ENCODE measurements around the gene SSH3.
A peak's percentile ranks its signal among the peaks of the same experiment; 100 is the strongest.

Gene SSH3

GRCh38 chr11:67286621-67287333, 16.6 kb upstream of the SSH3 start:
- peak; percentile 13 for TF ChIP-seq CTCF (IDR thresholded peaks at IDR 0.05; ENCODE audit: low read depth, low read length, poor library complexity, severe bottlenecking)
- TF ChIP-seq EZH2phosphoT487 (IDR thresholded peaks at IDR 0.05; ENCODE audit: borderline replicate concordance, low read length): no peak
- Histone ChIP-seq H3K79me2 (ENCODE audit: control insufficient read depth, low read length) (peaks cover 27% of the 10 kb centered on the region), H3F3A (ENCODE audit: control insufficient read depth, insufficient read depth) (peaks cover 29% of the 10 kb centered on the region), H3K27me3 (ENCODE audit: control insufficient read depth, low read length) (no peaks in the 10 kb centered on the region), H3K27ac (ENCODE audit: low read depth, low read length) (peak overlapping the region; percentile 98), H4K20me1 (ENCODE audit: control insufficient read depth, insufficient read depth, low read depth, low read length) (no peaks in the 10 kb centered on the region), H3K4me3 (ENCODE audit: low read length) (peak overlapping the region; percentile 92), H3K4me2 (ENCODE audit: low read length) (peak overlapping the region; percentile 89), H3K4me1 (ENCODE audit: control insufficient read depth, low read length) (peaks cover 63% of the 10 kb centered on the region), H3K9me2 (replicated peaks; ENCODE audit: control insufficient read depth, low read length) (no peaks in the 10 kb centered on the region), H3K36me3 (ENCODE audit: control insufficient read depth, low read length) (peaks cover 87% of the 10 kb centered on the region), H3K9me3 (ENCODE audit: control insufficient read depth, insufficient read depth, low read length) (no peaks in the 10 kb centered on the region)

DNA sequence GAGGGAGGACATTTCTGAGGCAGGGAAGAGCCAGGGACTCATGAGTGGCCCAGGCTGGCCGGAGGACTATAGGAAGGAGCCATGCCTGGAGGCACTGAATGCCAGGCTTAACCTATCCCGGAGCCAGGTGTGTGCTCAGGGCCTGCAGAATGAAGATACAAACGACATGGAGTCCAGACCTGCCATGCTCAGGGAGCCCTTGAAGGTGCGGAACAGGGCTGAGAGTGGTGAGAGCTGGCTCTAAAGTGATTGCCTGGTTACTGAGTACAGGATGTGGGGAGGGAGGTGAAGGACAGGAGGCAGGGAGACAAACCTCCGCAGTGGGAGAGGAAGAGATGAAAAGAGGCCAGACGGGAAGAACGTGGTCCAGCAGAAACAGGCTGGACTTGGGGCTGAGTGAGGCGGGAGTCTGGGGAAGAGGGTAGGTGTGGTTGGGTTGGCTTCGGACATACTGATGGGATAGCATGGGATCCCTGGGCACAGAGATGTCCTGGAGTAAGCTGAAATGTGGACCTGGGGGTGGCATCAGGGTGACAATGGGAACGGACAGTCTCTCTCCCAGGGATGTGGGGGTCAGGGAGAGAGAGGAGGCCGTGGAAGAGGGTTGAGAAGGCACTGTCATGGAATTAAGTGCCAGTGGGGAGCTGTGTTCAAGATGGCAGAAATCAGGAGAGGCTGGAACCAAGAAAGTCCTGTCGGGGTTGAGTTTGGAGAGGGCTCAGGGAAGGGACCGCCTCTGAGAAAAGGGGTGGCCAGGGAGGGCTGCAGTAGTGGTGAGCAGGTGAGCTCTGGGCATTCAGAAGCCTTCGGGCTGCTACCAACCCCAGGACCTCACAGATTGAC, 15.8 kb upstream of the SSH3 start:
- Histone ChIP-seq H3K27ac (ENCODE audit: low read depth, low read length) (peak overlapping the region; percentile 98), H3F3A (ENCODE audit: control insufficient read depth, insufficient read depth) (peaks cover 29% of the 10 kb centered on the region), H3K4me2 (ENCODE audit: low read length) (peak overlapping the region; percentile 89), H3K36me3 (ENCODE audit: control insufficient read depth, low read length) (peaks cover 87% of the 10 kb centered on the region), H3K4me1 (ENCODE audit: control insufficient read depth, low read length) (peaks cover 67% of the 10 kb centered on the region), H3K9me3 (ENCODE audit: control insufficient read depth, insufficient read depth, low read length) (no peaks in the 10 kb centered on the region), H3K4me3 (ENCODE audit: low read length) (peak overlapping the region; percentile 92), H3K9me2 (replicated peaks; ENCODE audit: control insufficient read depth, low read length) (no peaks in the 10 kb centered on the region), H4K20me1 (ENCODE audit: control insufficient read depth, insufficient read depth, low read depth, low read length) (no peaks in the 10 kb centered on the region), H3K79me2 (ENCODE audit: control insufficient read depth, low read length) (peaks cover 30% of the 10 kb centered on the region), H3K27me3 (ENCODE audit: control insufficient read depth, low read length) (no peaks in the 10 kb centered on the region)
- TF ChIP-seq EZH2phosphoT487 (IDR thresholded peaks at IDR 0.05; ENCODE audit: borderline replicate concordance, low read length) (no peak), CTCF (IDR thresholded peaks at IDR 0.05; ENCODE audit: low read depth, low read length, poor library complexity, severe bottlenecking) (no peak)

DNA sequence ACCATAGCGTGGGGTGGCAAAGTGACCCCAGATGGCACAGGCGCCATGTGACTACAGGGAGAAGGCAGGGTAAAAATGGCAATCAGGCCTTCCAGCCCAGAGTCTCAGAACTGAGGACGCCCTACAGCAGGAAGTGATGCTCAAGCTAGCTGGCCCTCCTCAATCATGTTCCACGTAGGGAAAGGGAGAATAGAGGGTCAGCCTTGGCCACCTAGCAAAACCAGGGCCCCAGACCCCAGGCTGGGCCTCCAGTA, 15.2 kb upstream of the SSH3 start:
- H3K4me1 ChIP-seq (ENCODE audit: control insufficient read depth, low read length): peaks cover 66% of the 10 kb centered on the region
- no peaks in the 10 kb centered on the region for H3K9me2 ChIP-seq (replicated peaks; ENCODE audit: control insufficient read depth, low read length)
- TF ChIP-seq EZH2phosphoT487 (IDR thresholded peaks at IDR 0.05; ENCODE audit: borderline replicate concordance, low read length) (no peak), CTCF (IDR thresholded peaks at IDR 0.05; ENCODE audit: low read depth, low read length, poor library complexity, severe bottlenecking) (no peak)
- H3K27me3 ChIP-seq (ENCODE audit: control insufficient read depth, low read length): no peaks in the 10 kb centered on the region
- H3K79me2 ChIP-seq (ENCODE audit: control insufficient read depth, low read length): peaks cover 33% of the 10 kb centered on the region
- H3K4me3 ChIP-seq (ENCODE audit: low read length): peak overlapping the region; percentile 92
- H3K36me3 ChIP-seq (ENCODE audit: control insufficient read depth, low read length): peaks cover 87% of the 10 kb centered on the region
- H3K9me3 ChIP-seq (ENCODE audit: control insufficient read depth, insufficient read depth, low read length): no peaks in the 10 kb centered on the region
- H3F3A ChIP-seq (ENCODE audit: control insufficient read depth, insufficient read depth): peaks cover 29% of the 10 kb centered on the region
- H3K4me2 ChIP-seq (ENCODE audit: low read length): peak overlapping the region; percentile 89
- no peaks in the 10 kb centered on the region for H4K20me1 ChIP-seq (ENCODE audit: control insufficient read depth, insufficient read depth, low read depth, low read length)
- H3K27ac ChIP-seq (ENCODE audit: low read depth, low read length): peak overlapping the region; percentile 98

Measured in DOHH2 (cell line).